Loucy (cell line): Measurements from ENCODE around the gene TRIP13.
"Not testable (repeated sequence)": the region's sequence is repeated elsewhere in the genome, so short reads cannot be mapped to it uniquely, and the experiment has no call there.

Experiments used
- H2AFZ ChIP-seq: fragments of 200-600 bp; sonication (generic); 2 replicates; pipeline ENCODE4 v1.6.0; 2016; ENCODE audit warnings: antibody characterized with exemption, mild to moderate bottlenecking, low read length, moderate library complexity
- H3F3A ChIP-seq: fragments of 200-600 bp; 2 replicates; pipeline ENCODE4 v1.6.0; 2016; ENCODE audit warnings: antibody characterized with exemption, low read depth, mild to moderate bottlenecking
- H3K27me3 ChIP-seq: fragments of 200-600 bp; sonication (generic); 2 replicates; pipeline ENCODE4 v1.6.1; 2014; ENCODE audit warnings: low read length, mild to moderate bottlenecking; ENCODE audit not compliant: insufficient read depth, poor library complexity, severe bottlenecking
- H3K36me3 ChIP-seq: fragments of 200-600 bp; sonication (generic); 2 replicates; pipeline ENCODE4 v1.6.1; 2016; ENCODE audit warnings: low read length; ENCODE audit not compliant: insufficient read depth
- H3K4me1 ChIP-seq: fragments of 200-600 bp; sonication (generic); 2 replicates; pipeline ENCODE4 v1.5.1; 2014; ENCODE audit warnings: low read length, mild to moderate bottlenecking; ENCODE audit not compliant: insufficient read depth, poor library complexity, severe bottlenecking
- H3K4me2 ChIP-seq: fragments of 200-600 bp; sonication (generic); 2 replicates; pipeline ENCODE4 v1.6.0; 2014; ENCODE audit warnings: antibody characterized with exemption, low read length, low read depth, mild to moderate bottlenecking; ENCODE audit not compliant: poor library complexity, severe bottlenecking
- H3K4me3 ChIP-seq: fragments of 200-600 bp; sonication (generic); 2 replicates; pipeline ENCODE4 v1.5.1; 2014; ENCODE audit warnings: low read length, mild to moderate bottlenecking, mixed read lengths; ENCODE audit not compliant: poor library complexity, severe bottlenecking
- H3K79me2 ChIP-seq: fragments of 200-600 bp; sonication (generic); 2 replicates; pipeline ENCODE4 v1.6.1; 2014; ENCODE audit warnings: low read length; ENCODE audit not compliant: insufficient read depth
- H3K9ac ChIP-seq: fragments of 200-600 bp; sonication (generic); 2 replicates; pipeline ENCODE4 v1.6.0; 2014; ENCODE audit warnings: mild to moderate bottlenecking, low read depth, low read length, moderate library complexity; ENCODE audit not compliant: poor library complexity, severe bottlenecking
- H3K9me2 ChIP-seq: fragments of 200-600 bp; sonication (generic); replicated peaks from 2 replicates; pipeline ENCODE4 v1.6.1; 2016; ENCODE audit warnings: low read depth, low read length, mixed read lengths
- H3K9me3 ChIP-seq: fragments of 200-600 bp; sonication (generic); 2 replicates; pipeline ENCODE4 v1.6.1; 2014; ENCODE audit warnings: mild to moderate bottlenecking, antibody characterized with exemption, low read length, low read depth; ENCODE audit not compliant: insufficient read depth
- H4K20me1 ChIP-seq: fragments of 200-600 bp; sonication (generic); 2 replicates; pipeline ENCODE4 v1.6.0; 2014; ENCODE audit warnings: antibody characterized with exemption, low read length, mild to moderate bottlenecking; ENCODE audit not compliant: insufficient read depth, poor library complexity, severe bottlenecking
- CTCF ChIP-seq: fragments of 200-600 bp; sonication (generic); conservative IDR thresholded peaks from 2 replicates; pipeline ENCODE4 v1.5.1; 2014; ENCODE audit warnings: mild to moderate bottlenecking, antibody characterized with exemption, low read length
- EZH2phosphoT487 ChIP-seq: fragments of 200-600 bp; IDR thresholded peaks from 2 replicates; pipeline ENCODE4 v1.6.1; 2018; ENCODE audit warnings: antibody characterized with exemption, mild to moderate bottlenecking, moderate library complexity, borderline replicate concordance

The TRIP13 gene

DNA sequence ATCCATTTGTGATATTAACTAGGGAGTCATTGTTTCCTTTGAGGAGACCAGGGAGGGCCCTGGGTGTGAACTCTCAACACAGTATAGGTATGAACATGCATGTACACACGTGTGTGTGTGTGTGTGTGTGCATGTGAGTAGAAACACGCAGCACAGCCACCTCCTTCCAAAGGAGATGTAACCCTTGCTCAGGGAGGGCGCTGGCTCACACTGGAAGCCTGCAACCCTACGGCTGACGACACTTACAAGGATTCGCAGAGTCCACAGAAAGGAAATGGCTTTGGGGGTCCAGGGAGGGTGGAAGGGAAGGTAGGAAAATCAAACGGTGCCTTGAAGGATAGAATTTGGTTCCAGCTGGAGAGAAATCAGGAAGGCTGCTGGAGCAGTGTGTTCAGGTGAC is 21.9 kb downstream of the TRIP13 start:
- H3F3A ChIP-seq = no peaks in the 10 kb centered on the region
- H3K9ac ChIP-seq = no peak overlapping the region
- no peaks in the 10 kb centered on the region for H3K27me3 ChIP-seq
- no peak overlapping the region for H3K4me3 ChIP-seq
- no peak overlapping the region for H3K4me2 ChIP-seq
- no peaks in the 10 kb centered on the region for H3K9me3 ChIP-seq
- H3K36me3 ChIP-seq = peaks cover 22% of the 10 kb centered on the region; the same call in 1 of the 2 replicates
- TF ChIP-seq CTCF = no peak
- no peak for TF ChIP-seq EZH2phosphoT487
- no peak overlapping the region for H2AFZ ChIP-seq
- no peaks in the 10 kb centered on the region for H3K4me1 ChIP-seq
- no peaks in the 10 kb centered on the region for H3K9me2 ChIP-seq
- H4K20me1 ChIP-seq = no peaks in the 10 kb centered on the region
- no peaks in the 10 kb centered on the region for H3K79me2 ChIP-seq

GRCh38 chr5:915346-915745 is 22.7 kb downstream of the TRIP13 start:
- peaks cover 22% of the 10 kb centered on the region; the same call in 1 of the 2 replicates for H3K36me3 ChIP-seq

DNA sequence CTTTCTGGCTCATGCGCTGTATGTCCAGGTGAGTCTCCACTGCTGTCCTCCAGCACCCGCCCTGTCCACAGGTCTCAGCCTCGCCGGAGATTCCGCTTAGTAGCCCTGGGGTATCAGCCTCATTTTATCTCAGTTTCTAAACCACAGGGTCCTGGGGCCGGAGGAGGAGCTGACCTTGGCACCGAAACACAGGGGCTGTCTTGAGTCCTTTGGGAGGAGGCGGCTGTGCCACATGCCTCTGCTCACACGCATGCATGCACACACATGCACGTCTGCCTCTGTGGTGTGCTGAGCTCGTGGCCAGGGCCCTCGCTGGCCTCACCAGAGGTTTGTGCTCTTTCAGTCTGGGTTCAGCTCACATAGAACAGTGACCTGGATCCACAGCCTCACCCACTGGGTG is 23.3 kb downstream of the TRIP13 start:
- Histone ChIP-seq H3K4me1 (no peaks in the 10 kb centered on the region), H3F3A (no peaks in the 10 kb centered on the region), H4K20me1 (no peaks in the 10 kb centered on the region), H3K4me2 (no peak overlapping the region), H3K9ac (no peak overlapping the region), H3K79me2 (no peaks in the 10 kb centered on the region), H3K9me2 (no peaks in the 10 kb centered on the region), H3K4me3 (no peak overlapping the region), H3K27me3 (no peaks in the 10 kb centered on the region), H3K36me3 (peaks cover 22% of the 10 kb centered on the region; the same call in 1 of the 2 replicates), H3K9me3 (no peaks in the 10 kb centered on the region), H2AFZ (no peak overlapping the region)
- TF ChIP-seq CTCF = no peak
- no peak for TF ChIP-seq EZH2phosphoT487

More at GRCh38 chr5:915346-915745, 22.7 kb downstream of the TRIP13 start:
- not testable (repeated sequence) for H4K20me1 ChIP-seq, H3K9me3 ChIP-seq, H3K79me2 ChIP-seq, H3K9me2 ChIP-seq, H3F3A ChIP-seq, H3K4me3 ChIP-seq, H3K9ac ChIP-seq, H3K4me1 ChIP-seq, H3K4me2 ChIP-seq, H3K27me3 ChIP-seq, H2AFZ ChIP-seq
